Transverse colon (tissue), 4 donors: ENCODE measurements around the gene KRTAP3-2.

Experiments used
- CTCF ChIP-seq, 5 experiments: fragments of 200-600 bp in 3 of 5; fragments of 450-650 bp in 2 of 5; sonication (generic) in 3 of 5; IDR thresholded peaks; 1 replicate in 2 of 5; 2 replicates in 3 of 5; pipeline ENCODE4 v1.5.1; 2016 to 2017; ENCODE audit warnings: antibody characterized with exemption in 5 of 5, inconsistent platforms in 3 of 5, mild to moderate bottlenecking in 2 of 5, moderate library complexity in 1 of 5
- EP300 ChIP-seq: sonication (generic); formaldehyde crosslinking; IDR thresholded peaks from one replicate; pipeline ENCODE4 v1.6.1; 2017; ENCODE audit warnings: antibody characterized with exemption, low read depth
- POLR2AphosphoS5 ChIP-seq, 3 donors: sonication (generic); formaldehyde crosslinking; IDR thresholded peaks; one replicate each; pipeline ENCODE4 v1.6.1; 2016; ENCODE audit warnings: antibody characterized with exemption in 3 of 3

- TF ChIP-seq CTCF (IDR thresholded peaks at IDR 0.05) (no peak), POLR2AphosphoS5 (IDR thresholded peaks at IDR 0.05) (no peak), EP300 (no peak)
Measured at GRCh38 chr17:41013181-41013580, 13.5 kb upstream of the KRTAP3-2 start.
